HEK293T (cell line): ENCODE measurements around the gene CCDC88B.

Source experiments
- BHLHE40 ChIP-seq: fragments of 450-650 bp; IDR thresholded peaks from 2 replicates; pipeline ENCODE4 v1.6.1; 2016; ENCODE audit warnings: mild to moderate bottlenecking, moderate library complexity, borderline replicate concordance
- CTBP1 ChIP-seq: fragments of 450-650 bp; IDR thresholded peaks from 2 replicates; pipeline ENCODE4 v1.6.1; 2016; ENCODE audit warnings: borderline replicate concordance
- ELF4 ChIP-seq: fragments of 450-650 bp; IDR thresholded peaks from 2 replicates; pipeline ENCODE4 v1.6.1; 2017; ENCODE audit warnings: antibody characterized with exemption
- FOXA1 ChIP-seq: fragments of 450-650 bp; IDR thresholded peaks from 2 replicates; pipeline ENCODE4 v1.6.1; 2016; ENCODE audit warnings: mild to moderate bottlenecking
- FOXK2 ChIP-seq: fragments of 450-650 bp; IDR thresholded peaks from 2 replicates; pipeline ENCODE4 v1.6.1; 2016; ENCODE audit warnings: mild to moderate bottlenecking
- FOXM1 ChIP-seq: fragments of 450-650 bp; IDR thresholded peaks from 2 replicates; pipeline ENCODE4 v1.6.1; 2017; ENCODE audit warnings: mild to moderate bottlenecking, borderline replicate concordance
- HDGF ChIP-seq: fragments of 450-650 bp; IDR thresholded peaks from 2 replicates; pipeline ENCODE4 v1.6.1; 2017; ENCODE audit warnings: antibody characterized with exemption, borderline replicate concordance
- NFRKB ChIP-seq: fragments of 450-650 bp; IDR thresholded peaks from 2 replicates; pipeline ENCODE4 v1.6.1; 2016; ENCODE audit warnings: mild to moderate bottlenecking, moderate library complexity
- PKNOX1 ChIP-seq: fragments of 450-650 bp; IDR thresholded peaks from 2 replicates; pipeline ENCODE4 v1.6.1; 2016
- SP1 ChIP-seq: fragments of 450-650 bp; IDR thresholded peaks from 2 replicates; pipeline ENCODE4 v1.6.1; 2017
- SUZ12 ChIP-seq: fragments of 450-650 bp; IDR thresholded peaks from 2 replicates; pipeline ENCODE4 v1.6.1; 2016; ENCODE audit warnings: mild to moderate bottlenecking
- TARDBP ChIP-seq: fragments of 450-650 bp; IDR thresholded peaks from 2 replicates; pipeline ENCODE4 v1.6.1; 2016
- ZNF384 ChIP-seq: fragments of 450-650 bp; IDR thresholded peaks from 2 replicates; pipeline ENCODE4 v1.6.1; 2016

- TF ChIP-seq SP1 (no peak), FOXK2 (no peak), SUZ12 (no peak), TARDBP (no peak), CTBP1 (no peak), ELF4 (no peak), FOXA1 (no peak), PKNOX1 (no peak), BHLHE40 (no peak), HDGF (no peak), FOXM1 (no peak), ZNF384 (no peak), NFRKB (no peak)
Observed at GRCh38 chr11:64369440-64370421, 29.7 kb downstream of the CCDC88B start.
